NCI-H2196 (cell line): Measurements from ENCODE around the gene JDP2.
A peak's percentile ranks its signal among the peaks of the same experiment; 100 is the strongest.

ENCODE experiments used
- DNase-seq: peaks from one replicate; lab custom pipeline; 2025; ENCODE audit not compliant: unreplicated experiment; lab: John Stamatoyannopoulos, UW

The JDP2 gene

DNA sequence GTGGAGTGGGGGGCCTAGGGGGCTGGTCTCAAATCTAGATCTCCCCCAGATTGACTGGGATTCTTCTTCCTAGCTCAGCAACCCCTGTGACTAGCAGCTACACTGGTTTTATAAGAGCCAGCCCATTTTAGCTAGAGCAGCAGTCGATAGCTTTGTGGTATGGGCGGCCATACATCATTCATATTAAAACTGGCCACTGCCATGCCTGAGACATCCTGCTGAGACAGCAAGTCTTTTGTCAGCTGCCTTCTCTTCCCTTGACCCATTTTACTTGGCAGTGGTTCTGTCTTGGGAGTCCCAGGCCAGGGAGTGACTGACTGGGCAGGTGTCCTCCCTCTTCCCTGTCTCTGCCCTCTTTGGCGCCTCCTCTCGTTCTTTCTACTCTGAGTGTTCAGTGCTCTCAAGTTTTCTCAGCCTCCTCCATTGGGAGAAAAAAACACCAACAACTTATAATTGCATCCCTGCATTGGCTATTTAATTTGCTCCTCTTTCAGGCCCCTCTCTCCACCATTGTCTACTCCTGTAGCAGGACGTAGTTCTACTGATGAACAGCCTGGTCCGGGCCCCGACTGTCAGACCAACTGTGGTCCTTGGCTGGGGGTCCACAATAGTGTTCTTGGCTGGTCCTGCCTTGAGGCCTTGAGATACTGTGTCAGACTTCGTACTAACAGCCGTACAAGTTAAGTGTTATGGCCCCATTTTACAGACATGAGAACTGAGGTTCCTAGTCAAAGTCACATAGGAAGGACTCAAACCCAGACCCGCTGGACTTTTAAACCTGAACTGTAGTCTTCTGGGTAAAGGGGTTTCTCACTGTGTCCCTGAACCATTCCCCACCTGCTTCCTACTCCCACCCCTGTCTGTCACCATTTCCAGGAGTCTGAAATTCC lies 18.3 kb upstream of the JDP2 start:
- DNase-seq, result no peak

DNA sequence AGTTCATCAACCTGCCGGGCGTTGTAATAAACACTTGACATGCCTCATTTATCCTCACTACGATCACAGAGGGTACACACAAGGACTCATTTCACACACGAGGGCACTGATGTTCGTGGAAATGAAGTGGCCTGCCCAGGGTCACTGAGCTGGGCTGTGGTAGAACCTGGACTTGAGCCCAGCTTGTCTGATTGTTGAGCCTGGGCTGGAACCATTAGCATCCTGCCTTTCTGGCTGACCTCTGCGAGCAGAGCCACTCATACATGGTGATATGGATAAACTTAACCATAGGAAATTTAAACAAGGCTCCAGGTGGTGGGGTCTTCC lies 16.6 kb upstream of the JDP2 start:
- peak; percentile 21 for DNase-seq

- no peak for DNase-seq
Measured at GRCh38 chr14:75413013-75413412, 14.8 kb upstream of the JDP2 start.

DNA sequence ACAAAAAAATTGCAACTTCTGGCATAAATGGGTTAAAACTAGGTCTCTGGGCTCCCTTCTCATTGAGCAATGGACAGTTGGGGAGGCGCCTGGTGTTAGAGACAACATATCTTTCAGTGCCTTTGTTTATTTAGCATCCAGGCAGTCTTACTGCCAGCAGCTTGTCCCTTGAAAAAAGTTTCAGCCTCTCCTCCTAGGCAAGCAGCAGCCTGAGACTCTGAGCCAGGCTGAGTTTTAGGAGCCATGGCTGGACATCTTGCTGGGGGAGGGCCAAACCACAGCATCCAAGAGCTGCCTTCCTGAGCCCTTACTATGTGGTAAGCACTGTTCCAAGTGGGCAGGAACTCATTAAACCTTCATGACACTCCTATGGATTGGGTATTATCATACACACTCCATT lies 10.1 kb upstream of the JDP2 start:
- DNase-seq, result no peak

- peak; percentile 48 for DNase-seq
Measured at GRCh38 chr14:75418850-75419768, 8.7 kb upstream of the JDP2 start.

DNA sequence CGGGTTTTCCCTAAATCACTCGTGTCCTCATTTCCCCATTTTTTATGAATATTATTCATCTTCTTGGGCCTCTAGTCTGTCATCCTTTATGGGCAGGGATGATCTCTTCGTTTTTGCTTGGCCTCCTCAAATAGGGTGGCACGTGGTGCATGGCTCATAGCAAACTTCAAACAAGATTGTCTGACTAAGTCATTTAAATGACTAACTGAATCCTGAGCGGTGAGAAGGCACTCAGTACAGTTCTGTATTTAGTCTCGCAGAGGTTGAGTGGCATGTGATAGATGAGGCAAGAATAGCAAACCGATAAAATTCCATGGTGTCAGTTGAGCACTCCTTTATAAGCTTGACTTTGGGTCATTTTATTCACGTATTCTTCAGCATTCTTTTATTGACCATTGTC lies 5.7 kb upstream of the JDP2 start:
- no peak for DNase-seq

DNA sequence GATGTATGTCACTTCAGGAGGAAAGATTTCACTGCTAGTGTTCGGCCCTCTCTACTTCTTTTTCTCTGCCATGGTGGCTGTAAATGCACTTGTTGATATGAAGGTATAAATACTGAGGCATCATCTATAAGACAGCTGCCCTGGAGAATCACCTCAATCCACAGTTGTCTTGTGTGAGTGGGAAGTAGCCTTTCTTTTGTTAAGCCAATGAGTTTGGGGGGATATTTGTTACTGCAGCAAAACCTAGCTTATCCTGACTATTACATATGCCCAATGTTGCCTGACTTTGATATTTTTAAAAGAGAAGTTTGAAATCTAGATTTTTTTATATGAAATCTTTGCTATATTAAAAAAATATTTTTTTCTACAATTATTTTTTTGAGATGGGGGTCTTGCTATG lies 3.3 kb upstream of the JDP2 start:
- DNase-seq, result no peak

- DNase-seq, result no peak
Measured at GRCh38 chr14:75425446-75425845, 2.4 kb upstream of the JDP2 start.

DNA sequence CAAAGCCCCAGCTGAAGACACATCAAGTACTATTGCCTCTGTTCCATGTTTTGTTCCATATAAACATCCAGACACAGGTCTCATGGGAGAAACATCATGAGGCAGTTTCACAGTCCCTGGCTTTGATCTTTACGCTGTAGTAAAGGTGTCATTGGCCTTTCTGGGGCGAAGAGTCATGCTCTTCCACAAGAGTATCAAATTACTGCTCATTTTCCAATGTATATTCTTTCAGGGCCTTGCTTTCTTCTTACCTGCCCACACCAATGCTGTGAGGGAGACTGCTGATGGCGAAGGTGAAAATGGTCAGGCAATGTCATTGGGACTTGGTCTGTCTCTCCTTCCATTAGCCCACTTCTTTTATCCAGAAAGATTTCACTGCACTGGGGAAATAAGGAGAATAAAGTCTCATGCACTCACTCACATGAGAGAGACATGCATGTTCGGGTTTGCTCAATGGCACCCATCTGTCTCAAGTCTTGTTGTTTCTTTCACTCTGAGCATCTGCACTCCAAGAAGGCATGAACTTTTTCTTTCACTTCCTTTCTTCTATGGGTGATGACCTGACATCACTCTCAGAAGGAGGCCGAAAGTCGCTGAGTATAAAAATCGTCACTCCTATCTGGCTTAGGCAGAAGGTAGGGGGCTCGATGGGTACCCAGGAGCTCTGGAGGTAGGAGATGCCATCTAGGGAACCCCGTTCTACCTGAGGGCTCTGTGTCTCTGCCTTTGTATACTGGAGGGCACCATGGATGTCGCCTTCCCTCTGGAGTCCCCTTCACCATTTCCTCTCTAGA lies 1.3 kb upstream of the JDP2 start:
- DNase-seq, result no peak

DNA sequence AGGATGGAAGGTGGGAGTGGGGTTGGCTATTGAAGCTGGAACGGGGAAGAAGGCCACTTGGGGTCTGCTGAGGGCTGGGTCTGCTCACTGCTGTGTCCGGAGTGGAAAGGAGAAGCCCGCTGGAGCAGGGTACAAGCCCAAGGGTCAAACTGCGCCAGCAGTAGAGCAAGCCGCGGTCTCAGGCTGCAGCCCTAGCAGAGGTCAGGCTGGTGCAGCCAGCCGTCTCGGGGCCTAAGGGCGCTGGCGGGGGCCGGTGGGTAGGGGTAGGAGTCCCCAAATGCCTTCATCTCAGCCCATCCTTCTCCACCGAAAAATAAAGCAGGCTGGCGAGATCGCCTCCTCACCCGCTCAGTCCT lies 718 bp upstream of the JDP2 start:
- DNase-seq, result no peak

DNA sequence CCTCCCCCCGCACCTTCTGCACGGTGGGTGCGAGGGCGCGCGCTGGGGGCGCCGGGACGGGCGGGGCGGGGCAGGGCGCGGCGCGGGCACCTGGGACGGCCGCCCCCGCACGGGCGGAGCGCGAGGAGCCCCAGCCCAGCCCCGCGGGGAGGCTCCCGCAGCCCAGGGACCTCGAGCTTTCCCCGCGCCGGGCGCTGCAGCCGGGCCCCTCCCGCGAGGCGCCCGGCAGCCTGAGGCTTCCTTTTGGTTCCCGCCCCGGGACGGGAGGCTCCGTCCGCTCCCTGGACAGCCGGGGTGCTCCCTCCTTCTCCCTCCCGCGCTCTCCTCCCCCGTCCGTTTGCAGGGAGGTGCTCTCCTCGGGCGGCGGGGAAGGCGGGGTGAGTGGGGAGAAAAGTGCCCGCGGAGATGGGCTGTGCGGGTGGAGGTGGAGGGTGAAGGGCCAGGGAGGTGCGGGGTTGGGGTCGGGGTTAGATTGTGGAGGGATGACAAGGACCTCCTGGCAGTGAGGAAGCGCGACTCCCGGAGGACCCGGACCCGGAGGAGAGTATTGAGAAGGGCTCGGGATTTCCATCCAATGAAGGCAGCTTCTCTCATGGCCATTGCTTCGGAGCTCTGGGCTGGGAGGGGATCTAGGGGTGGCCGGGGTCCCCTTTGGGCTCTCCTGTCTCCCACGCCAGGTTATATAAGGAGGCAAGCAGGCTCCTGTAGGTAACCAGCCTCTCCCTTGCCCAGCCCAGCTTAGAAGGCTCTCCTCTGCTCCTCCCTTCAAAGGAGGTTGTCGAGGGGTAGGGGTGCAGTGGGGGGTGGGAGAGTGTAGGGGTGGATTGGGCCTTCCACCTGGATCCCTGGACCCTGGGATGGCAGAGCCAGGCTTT lies 645 bp downstream of the JDP2 start:
- peak; percentile 23 for DNase-seq

DNA sequence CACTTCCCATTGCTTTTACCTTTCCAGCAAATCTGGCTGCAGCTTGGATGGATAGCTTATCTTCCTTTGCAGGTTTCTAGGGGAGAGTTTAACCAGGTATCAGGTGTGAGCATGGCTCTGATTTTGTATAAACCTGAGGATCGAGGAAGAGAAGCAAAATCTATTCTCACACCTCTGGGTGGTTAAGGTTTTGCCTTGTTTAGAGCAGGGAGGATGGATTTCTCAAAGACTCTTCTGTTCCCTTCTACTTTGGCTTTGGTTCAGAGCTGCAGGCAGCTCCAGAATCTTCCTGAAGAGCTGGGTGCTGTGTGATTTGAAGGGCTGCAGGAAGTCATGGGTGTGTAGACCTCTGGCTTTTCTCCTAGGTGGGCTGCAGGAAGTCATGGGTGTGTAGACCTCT lies 1.7 kb downstream of the JDP2 start:
- DNase-seq, result no peak

DNA sequence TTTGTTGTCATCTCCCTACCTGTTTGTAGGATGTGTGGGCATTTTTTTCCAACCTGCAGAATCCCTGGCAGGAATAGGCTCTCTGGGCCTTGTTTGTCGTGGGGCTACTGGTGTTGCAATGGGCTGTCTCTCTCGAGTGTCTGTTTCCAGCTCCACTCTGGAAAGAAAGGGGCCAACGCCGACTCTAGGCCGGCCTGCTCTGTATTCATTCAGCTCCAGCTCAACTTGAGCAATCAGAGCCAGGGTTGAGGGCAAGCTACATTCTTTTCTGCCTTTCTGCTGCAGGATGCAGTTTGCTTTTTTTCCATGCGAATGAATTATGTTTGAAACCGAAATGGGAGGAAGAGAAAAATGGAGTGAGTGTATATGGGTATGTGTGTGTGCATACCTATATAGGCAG lies 2.3 kb downstream of the JDP2 start:
- no peak for DNase-seq

GRCh38 chr14:75430526-75430925 lies 2.7 kb downstream of the JDP2 start:
- no peak for DNase-seq

DNA sequence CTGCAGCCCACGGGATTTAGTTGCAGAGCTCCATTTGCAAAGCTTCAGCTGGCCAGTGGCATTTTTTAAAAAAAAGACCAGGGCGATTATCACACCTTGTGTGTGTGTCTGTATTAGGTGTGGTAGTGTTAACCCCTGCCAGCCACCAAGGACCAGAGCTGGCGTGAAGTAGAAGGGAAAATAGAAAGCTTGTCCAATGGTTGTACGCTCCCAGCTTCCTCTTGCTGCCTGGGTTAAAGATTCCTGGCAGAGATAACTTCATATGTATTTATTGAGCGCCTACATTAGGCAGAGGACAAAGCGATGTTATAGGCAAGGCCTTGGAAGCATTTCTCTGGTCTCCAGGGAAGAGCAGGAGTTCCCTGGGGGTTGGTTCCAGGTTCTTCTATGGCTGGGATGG lies 3.2 kb downstream of the JDP2 start:
- no peak for DNase-seq

DNA sequence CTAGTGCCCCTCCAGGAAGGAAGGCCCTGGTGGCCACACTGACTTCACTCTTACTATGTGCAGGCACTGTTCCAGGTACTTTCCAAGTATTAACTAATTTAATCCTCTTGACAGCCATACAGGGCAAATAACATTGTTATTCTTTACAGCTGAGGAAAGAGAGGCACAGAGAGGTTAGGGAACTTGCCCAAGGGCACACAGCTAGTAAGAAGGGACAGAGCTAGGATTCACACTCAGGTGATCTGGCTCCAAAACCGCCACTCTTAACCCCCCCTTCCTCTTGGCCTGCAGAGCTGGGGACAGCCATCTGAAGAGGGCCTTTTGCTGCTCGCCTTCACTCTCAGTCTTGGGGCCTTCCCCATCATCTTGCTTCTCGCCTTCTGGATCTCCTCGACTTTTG lies 4.0 kb downstream of the JDP2 start:
- DNase-seq, result no peak

DNA sequence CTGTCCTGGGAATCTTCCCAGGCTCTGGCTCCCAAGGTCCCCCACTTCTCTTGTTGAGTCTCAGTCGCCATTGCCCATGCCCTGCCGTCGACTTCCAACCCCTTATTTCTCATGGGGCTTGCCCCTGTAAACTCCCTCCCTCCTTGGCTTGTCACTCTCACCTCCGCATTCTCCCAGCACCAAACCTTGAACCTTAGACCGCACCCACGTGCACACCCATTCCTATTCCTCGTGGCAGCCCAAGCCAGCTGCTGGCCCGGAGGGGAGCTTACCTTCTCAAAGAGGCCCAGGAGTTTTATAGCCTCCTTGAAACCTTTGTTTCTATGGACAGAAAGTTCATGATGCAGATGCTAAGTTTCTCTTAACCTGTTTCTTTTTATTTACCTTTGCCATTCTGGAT lies 4.6 kb downstream of the JDP2 start:
- DNase-seq, result no peak

GRCh38 chr14:75433631-75434071 lies 5.8 kb downstream of the JDP2 start:
- DNase-seq, result no peak

GRCh38 chr14:75434138-75434889 lies 6.5 kb downstream of the JDP2 start:
- DNase-seq, result no peak

DNA sequence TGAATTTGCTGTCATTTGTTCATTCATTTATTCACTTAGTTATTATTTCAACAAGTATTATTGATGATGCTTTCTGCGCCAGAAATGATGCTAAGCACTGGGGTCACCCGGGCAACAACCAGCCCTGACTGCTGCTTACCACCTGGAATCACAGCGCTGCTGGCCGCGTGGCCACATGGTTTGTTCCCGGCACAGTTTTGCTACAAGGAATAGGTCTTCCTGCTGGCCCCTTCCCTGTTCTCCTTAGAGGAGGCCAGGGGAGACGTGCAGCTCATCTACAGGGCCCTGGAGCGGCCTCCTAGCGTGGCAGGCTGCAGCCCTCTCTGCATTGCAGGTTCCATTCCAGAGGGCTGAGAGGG lies 7.0 kb downstream of the JDP2 start:
- no peak for DNase-seq
